Sigmoid colon (tissue), 7 donors: ENCODE measurements around the gene CCDC78. TPM values are rescaled to one million over a fixed set of nuclear protein-coding genes. Genes with fewer than 3 reads are reported as not detected.

Experiments
- DNase-seq: peaks from one replicate; pipeline ENCODE4 v3.0.0-alpha.2; 2019
- H3K27ac ChIP-seq, 4 donors: fragments of 200-600 bp; sonication (generic); one replicate each; pipeline ENCODE4 v1.5.1; 2016 to 2019; ENCODE audit warnings: mild to moderate bottlenecking in 1 of 4
- H3K27me3 ChIP-seq, 3 donors: fragments of 200-600 bp; sonication (generic); one replicate each; pipeline ENCODE4 v1.5.1; 2019; ENCODE audit warnings: mild to moderate bottlenecking in 1 of 3
- H3K36me3 ChIP-seq, 4 donors: fragments of 200-600 bp; sonication (generic); one replicate each; pipeline ENCODE4 v1.5.1; 2016 to 2019
- H3K4me1 ChIP-seq, 4 donors: fragments of 200-600 bp; sonication (generic); one replicate each; pipeline ENCODE4 v1.5.1; 2017 to 2019
- H3K4me3 ChIP-seq, 4 donors: fragments of 200-600 bp; sonication (generic); one replicate each; pipeline ENCODE4 v1.5.1; 2017 to 2019; ENCODE audit warnings: mild to moderate bottlenecking in 2 of 4, moderate library complexity in 1 of 4
- H3K9me3 ChIP-seq, 4 donors: fragments of 200-600 bp in 3 of 4; sonication (generic) in 3 of 4; one replicate each; pipeline versions ENCODE4 v1.5.1 to v1.6.1; 2013 to 2019
- EP300 ChIP-seq, 4 donors: sonication (generic); formaldehyde crosslinking; IDR thresholded peaks; one replicate each; pipeline ENCODE4 v1.6.1; 2017; ENCODE audit warnings: antibody characterized with exemption in 4 of 4
- POLR2A ChIP-seq, 2 donors: fragments of 450-650 bp; IDR thresholded peaks; one replicate each; pipeline ENCODE4 v1.6.1; 2016; ENCODE audit warnings: antibody characterized with exemption in 2 of 2, mild to moderate bottlenecking in 2 of 2, moderate library complexity in 2 of 2
- POLR2AphosphoS5 ChIP-seq, 4 donors: sonication (generic); formaldehyde crosslinking; IDR thresholded peaks; one replicate each; pipeline ENCODE4 v1.6.1; 2017; ENCODE audit warnings: antibody characterized with exemption in 4 of 4
- WGBS, 2 donors: extraction: QIAGEN DNeasy Blood & Tissue Kit; methylation state at CpG; one replicate each; pipeline ENCODE4 v1.1.7; 2013; 5-methylcytosine and 5-hydroxymethylcytosine counted together
- intact Hi-C: fragments of 100-400 bp; cut with DNase I; formaldehyde crosslinking; loops from one replicate; pipeline ENCODE4 v1.15.1; 2023
- polyA plus RNA-seq, 3 donors: library from polyadenylated mRNA; stranded (reverse); fragments of 200-250 nt; gene quantifications; one replicate each; pipeline ENCODE4 v1.2.3, GENCODE V29; 2013
- total RNA-seq, 4 donors: library from RNA; depleted of rRNA; stranded (reverse); fragments of >200 nt; gene quantifications; one replicate each; pipeline ENCODE4 v1.1.0, GENCODE V29; 2016
- TF ChIP-seq, protein P1 (sequence below), 4 experiments: fragments of 450-650 bp in 3 of 4; fragments of 200-600 bp in 1 of 4; IDR thresholded peaks; one replicate each; pipeline ENCODE4 v1.5.1; 2016 to 2019; ENCODE audit warnings: antibody characterized with exemption in 4 of 4, mild to moderate bottlenecking in 3 of 4, moderate library complexity in 2 of 4
- donor health status: healthy with polysubstance abuse.
- donor health status: Bipolar disorder and iron deficiency.
- donor health status: healthy.

The CCDC78 gene
- total and polyA plus RNA-seq, 7 donors = 0.49 to 3.4 TPM; not detected in 5

DNA sequence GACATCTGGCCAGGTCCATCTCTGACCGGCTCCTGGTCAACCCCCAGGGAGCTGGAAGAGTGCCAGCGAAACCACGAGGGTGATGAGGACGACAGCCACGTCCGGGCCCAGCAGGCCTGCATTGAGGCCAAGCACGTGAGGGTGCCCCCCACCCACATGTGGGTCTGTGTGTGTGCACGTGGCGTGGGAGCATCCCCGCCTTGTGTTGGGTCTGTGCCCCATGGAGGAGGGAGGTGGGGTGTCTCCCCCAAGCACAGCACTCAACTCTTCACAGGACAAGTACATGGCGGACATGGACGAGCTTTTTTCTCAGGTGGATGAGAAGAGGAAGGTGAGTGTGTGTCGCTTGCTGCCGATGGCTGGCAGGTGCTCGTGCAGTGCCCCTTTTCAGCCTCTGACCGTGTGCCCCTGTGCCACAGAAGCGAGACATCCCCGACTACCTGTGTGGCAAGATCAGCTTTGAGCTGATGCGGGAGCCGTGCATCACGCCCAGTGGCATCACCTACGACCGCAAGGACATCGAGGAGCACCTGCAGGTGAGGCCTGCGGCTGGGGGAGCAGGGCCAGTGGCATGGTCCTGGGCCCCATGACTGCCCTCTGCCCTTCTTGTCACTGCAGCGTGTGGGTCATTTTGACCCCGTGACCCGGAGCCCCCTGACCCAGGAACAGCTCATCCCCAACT is 44.4 kb downstream of the CCDC78 start:
- peak overlapping the region in 1 of 4 donors; percentile 99 for H3K27ac ChIP-seq
- TF ChIP-seq POLR2AphosphoS5 (IDR thresholded peaks at IDR 0.05) (no peak), EP300 (IDR thresholded peaks at IDR 0.05) (no peak), POLR2A (IDR thresholded peaks at IDR 0.05) (no peak)
- TF ChIP-seq, protein P1, sequence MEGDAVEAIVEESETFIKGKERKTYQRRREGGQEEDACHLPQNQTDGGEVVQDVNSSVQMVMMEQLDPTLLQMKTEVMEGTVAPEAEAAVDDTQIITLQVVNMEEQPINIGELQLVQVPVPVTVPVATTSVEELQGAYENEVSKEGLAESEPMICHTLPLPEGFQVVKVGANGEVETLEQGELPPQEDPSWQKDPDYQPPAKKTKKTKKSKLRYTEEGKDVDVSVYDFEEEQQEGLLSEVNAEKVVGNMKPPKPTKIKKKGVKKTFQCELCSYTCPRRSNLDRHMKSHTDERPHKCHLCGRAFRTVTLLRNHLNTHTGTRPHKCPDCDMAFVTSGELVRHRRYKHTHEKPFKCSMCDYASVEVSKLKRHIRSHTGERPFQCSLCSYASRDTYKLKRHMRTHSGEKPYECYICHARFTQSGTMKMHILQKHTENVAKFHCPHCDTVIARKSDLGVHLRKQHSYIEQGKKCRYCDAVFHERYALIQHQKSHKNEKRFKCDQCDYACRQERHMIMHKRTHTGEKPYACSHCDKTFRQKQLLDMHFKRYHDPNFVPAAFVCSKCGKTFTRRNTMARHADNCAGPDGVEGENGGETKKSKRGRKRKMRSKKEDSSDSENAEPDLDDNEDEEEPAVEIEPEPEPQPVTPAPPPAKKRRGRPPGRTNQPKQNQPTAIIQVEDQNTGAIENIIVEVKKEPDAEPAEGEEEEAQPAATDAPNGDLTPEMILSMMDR (IDR thresholded peaks at IDR 0.05) = no peak
- WGBS, 2 donors = 77 to 83% methylated on average over 28 of the region's 28 CpGs
- no peak for DNase-seq
- intact Hi-C loops = loop anchor here (10.0 kb wide), 1 partner anchor 1093 kb away; the partner anchor contains the start of genes EME2, MRPS34 and NME3
- H3K27me3 ChIP-seq = no peaks in the 10 kb centered on the region
- H3K36me3 ChIP-seq = peaks cover 14 to 31% (median 19%) of the 10 kb centered on the region in 4 donors
- no peaks in the 10 kb centered on the region for H3K9me3 ChIP-seq
- peaks cover 0 to 64% (median 61%) of the 10 kb centered on the region in 4 donors for H3K4me1 ChIP-seq
- H3K4me3 ChIP-seq = peak overlapping the region in 2 of 4 donors; percentile 93 to 95

DNA sequence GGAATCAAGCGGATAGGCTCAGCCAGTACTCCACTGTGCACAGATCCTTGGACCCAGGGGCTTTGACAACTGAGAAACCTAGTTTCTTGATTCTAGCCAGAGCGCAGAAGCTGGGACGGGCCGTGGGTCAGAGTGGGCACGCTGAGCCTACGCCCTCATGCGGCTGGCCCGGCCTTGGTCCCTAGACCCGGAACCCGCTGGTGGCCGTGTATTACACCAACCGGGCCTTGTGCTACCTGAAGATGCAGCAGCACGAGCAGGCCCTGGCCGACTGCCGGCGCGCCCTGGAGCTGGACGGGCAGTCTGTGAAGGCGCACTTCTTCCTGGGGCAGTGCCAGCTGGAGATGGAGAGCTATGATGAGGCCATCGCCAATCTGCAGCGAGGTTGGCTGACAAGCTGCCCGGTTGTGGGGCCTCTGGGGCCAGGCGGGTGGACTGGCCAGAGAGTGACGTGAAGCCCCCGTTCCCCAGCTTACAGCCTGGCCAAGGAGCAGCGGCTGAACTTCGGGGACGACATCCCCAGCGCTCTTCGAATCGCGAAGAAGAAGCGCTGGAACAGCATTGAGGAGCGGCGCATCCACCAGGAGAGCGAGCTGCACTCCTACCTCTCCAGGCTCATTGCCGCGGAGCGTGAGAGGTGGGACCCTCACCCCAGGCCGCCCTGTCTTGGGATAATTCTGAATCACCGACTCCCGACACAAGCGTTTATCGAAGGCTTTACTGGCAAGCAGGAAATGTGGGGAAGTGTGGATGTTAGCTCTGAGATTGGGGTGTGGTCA is 45.1 kb downstream of the CCDC78 start:
- TF ChIP-seq POLR2AphosphoS5 (IDR thresholded peaks at IDR 0.05) = no peak
- no peak for TF ChIP-seq EP300 (IDR thresholded peaks at IDR 0.05)
- WGBS, 2 donors = 42 to 50% methylated on average over 44 of the region's 44 CpGs
- Histone ChIP-seq H3K4me3 (peak overlapping the region; percentile 72 to 95 (median 86)), H3K27ac (peak overlapping the region; percentile 94 to 99 (median 96)), H3K27me3 (no peaks in the 10 kb centered on the region), H3K36me3 (peaks cover 14 to 23% (median 17%) of the 10 kb centered on the region in 4 donors), H3K4me1 (peaks cover 0 to 66% (median 59%) of the 10 kb centered on the region in 4 donors), H3K9me3 (no peaks in the 10 kb centered on the region)
- intact Hi-C loops = loop anchor here (1.0 to 10.0 kb wide), 2 partner anchors 92 to 1094 kb away; partner anchors contain the start of genes EME2, MRPS34 and NME3
- DNase-seq = no peak

DNA sequence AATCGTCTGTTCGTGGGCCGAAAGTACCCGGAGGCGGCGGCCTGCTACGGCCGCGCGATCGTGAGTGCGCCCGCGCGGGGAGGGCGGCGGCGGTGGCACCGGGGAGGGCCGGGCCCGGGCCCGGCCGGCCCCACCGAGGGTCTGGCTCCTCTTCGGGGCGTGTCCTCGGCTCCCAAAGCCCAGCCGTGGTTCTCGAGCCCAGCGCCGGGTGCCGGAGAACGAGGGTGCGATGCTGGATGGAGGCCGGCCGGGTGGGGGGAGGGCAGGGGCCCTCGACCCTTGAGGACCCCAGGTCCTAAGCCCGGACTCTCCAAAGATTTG is 45.7 kb downstream of the CCDC78 start:
- H3K4me1 ChIP-seq = peaks cover 0 to 66% (median 57%) of the 10 kb centered on the region in 4 donors

DNA sequence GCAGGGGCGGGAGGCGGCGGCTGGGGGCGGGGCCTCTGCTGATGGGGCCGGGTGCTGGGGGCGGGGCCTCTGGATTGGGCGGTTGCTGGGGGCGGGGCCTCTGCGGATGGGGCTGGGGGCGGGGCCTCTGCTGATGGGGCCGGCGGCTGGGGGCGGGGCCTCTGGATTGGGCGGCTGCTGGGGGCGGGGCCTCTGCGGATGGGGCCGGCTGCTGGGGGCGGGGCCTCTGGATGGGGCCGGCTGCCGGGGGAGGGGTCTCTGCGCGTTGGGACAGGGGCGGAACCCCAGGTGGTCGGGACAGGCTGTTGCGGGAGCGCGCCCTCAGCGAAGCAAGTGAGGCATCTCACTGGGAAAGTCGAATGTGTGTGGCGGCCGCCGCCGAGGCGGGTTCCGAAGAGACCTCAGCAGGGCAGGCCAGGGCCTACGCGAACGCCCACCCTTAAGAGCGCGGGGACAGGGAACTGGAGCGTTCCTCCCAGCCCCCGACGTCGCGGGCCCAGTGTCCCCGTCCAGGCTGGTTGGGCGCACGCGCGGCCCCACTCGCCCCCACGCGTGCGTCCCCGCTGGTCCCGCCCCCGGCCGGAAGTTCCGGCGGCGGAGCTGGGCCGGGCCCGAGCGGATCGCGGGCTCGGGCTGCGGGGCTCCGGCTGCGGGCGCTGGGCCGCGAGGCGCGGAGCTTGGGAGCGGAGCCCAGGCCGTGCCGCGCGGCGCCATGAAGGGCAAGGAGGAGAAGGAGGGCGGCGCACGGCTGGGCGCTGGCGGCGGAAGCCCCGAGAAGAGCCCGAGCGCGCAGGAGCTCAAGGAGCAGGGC is 46.2 kb downstream of the CCDC78 start, which contains the start of gene STUB1:
Gene STUB1, plus strand, starts transcription at position 597 of the 811 bp plus-strand sequence. Its CDS starts 116 bp downstream, at position 713.
- Histone ChIP-seq H3K4me3 (peak within 1 kb of the TSS; percentile 72 to 95 (median 86)), H3K4me1 (peaks cover 0 to 66% (median 56%) of the 10 kb centered on the region in 4 donors), H3K27ac (peak within 1 kb of the TSS; percentile 94 to 99 (median 96)), H3K36me3 (peaks cover 14 to 19% (median 17%) of the 10 kb centered on the region in 4 donors), H3K27me3 (no peaks in the 10 kb centered on the region), H3K9me3 (no peaks in the 10 kb centered on the region)
- intact Hi-C loops = loop anchor here (1.0 to 10.0 kb wide), 2 partner anchors 91 to 1095 kb away; partner anchors contain the start of genes EME2, MRPS34 and NME3
- TF ChIP-seq, protein P1 (IDR thresholded peaks at IDR 0.05) = no peak
- peak in 3 of 4 donors; percentile 19 to 70 (median 68) for TF ChIP-seq POLR2AphosphoS5 (IDR thresholded peaks at IDR 0.05)
- peak; percentile 95 for DNase-seq
- 1 to 2% methylated on average over 91 of the region's 91 CpGs for WGBS, 2 donors

More for the DNA sequence above, 45.7 kb downstream of the CCDC78 start:
- no peaks in the 10 kb centered on the region for H3K27me3 ChIP-seq
- no peaks in the 10 kb centered on the region for H3K9me3 ChIP-seq
- peaks cover 14 to 22% (median 17%) of the 10 kb centered on the region in 4 donors for H3K36me3 ChIP-seq
- peak overlapping the region; percentile 94 to 99 (median 96) for H3K27ac ChIP-seq
- DNase-seq = no peak
- TF ChIP-seq, protein P1 (IDR thresholded peaks at IDR 0.05) = no peak
- 0 to 1% methylated on average over 38 of the region's 38 CpGs for WGBS, 2 donors
- intact Hi-C loops = loop anchor here (1.0 to 10.0 kb wide), 2 partner anchors 91 to 1094 kb away; partner anchors contain the start of genes EME2, MRPS34 and NME3
- H3K4me3 ChIP-seq = peak overlapping the region; percentile 72 to 95 (median 86)
